Neural cell (in vitro differentiated cells): Measurements from ENCODE around the gene DEDD. TPM values are rescaled to one million over a fixed set of nuclear protein-coding genes. Genes with fewer than 3 reads are reported as not detected.

Experiments
- H2AFZ ChIP-seq: fragments of 200-600, 300-800 bp; sonication (generic), shearing (Covaris generic); 2 replicates; pipeline ENCODE4 v1.6.0; 2014; ENCODE audit warnings: low read depth, mild to moderate bottlenecking, antibody characterized with exemption, low read length, moderate library complexity
- H3F3A ChIP-seq: fragments of 200-600 bp; shearing (Covaris generic); 2 replicates; pipeline ENCODE4 v1.6.1; 2016; ENCODE audit warnings: mild to moderate bottlenecking, moderate library complexity, mixed read lengths, antibody characterized with exemption, low read length; ENCODE audit not compliant: insufficient read depth, poor library complexity, severe bottlenecking
- H3K27ac ChIP-seq: fragments of 200-600, 300-800 bp; sonication (generic), shearing (Covaris generic); 2 replicates; pipeline ENCODE4 v1.5.1; 2014; ENCODE audit warnings: mild to moderate bottlenecking, low read length, moderate library complexity
- H3K27me3 ChIP-seq: fragments of 300-800, 200-600 bp; sonication (generic), shearing (Covaris generic); 2 replicates; pipeline ENCODE4 v1.6.0; 2014; ENCODE audit warnings: mild to moderate bottlenecking, low read depth, low read length, moderate library complexity; ENCODE audit not compliant: insufficient read depth
- H3K36me3 ChIP-seq: fragments of 300-800, 200-600 bp; sonication (generic), shearing (Covaris generic); 2 replicates; pipeline ENCODE4 v1.5.1; 2014; ENCODE audit warnings: mild to moderate bottlenecking, antibody characterized with exemption, low read length, moderate library complexity; ENCODE audit not compliant: insufficient read depth
- H3K4me2 ChIP-seq: fragments of 300-800, 200-600 bp; sonication (generic), shearing (Covaris generic); 2 replicates; pipeline ENCODE4 v1.6.0; 2014; ENCODE audit warnings: mild to moderate bottlenecking, low read length
- H3K4me3 ChIP-seq: fragments of 300-800, 200-600 bp; sonication (generic), shearing (Covaris generic); 2 replicates; pipeline ENCODE4 v1.5.1; 2014; ENCODE audit warnings: mild to moderate bottlenecking, low read length, moderate library complexity
- H3K79me2 ChIP-seq: fragments of 200-600 bp; shearing (Covaris generic); replicated peaks from 2 replicates; pipeline ENCODE4 v1.6.0; 2014; ENCODE audit warnings: mild to moderate bottlenecking, low read length, moderate library complexity; ENCODE audit not compliant: insufficient read depth
- H3K9ac ChIP-seq: fragments of 300-800, 200-600 bp; sonication (generic), shearing (Covaris generic); 2 replicates; pipeline ENCODE4 v1.6.1; 2016; ENCODE audit warnings: mild to moderate bottlenecking, low read length, mixed read lengths
- H3K9me2 ChIP-seq: fragments of 200-600 bp; shearing (Covaris generic); 2 replicates; pipeline ENCODE4 v1.6.1; 2016; ENCODE audit warnings: mild to moderate bottlenecking, low read length, mixed read lengths; ENCODE audit not compliant: insufficient read depth
- H3K9me3 ChIP-seq: fragments of 200-600, 300-800 bp; sonication (generic), shearing (Covaris generic); 2 replicates; pipeline ENCODE4 v1.6.1; 2016; ENCODE audit warnings: mild to moderate bottlenecking, mixed run types, low read length, moderate library complexity, mixed read lengths
- H4K20me1 ChIP-seq: fragments of 200-600 bp; shearing (Covaris generic); 2 replicates; pipeline ENCODE4 v1.6.1; 2016; ENCODE audit warnings: mild to moderate bottlenecking, mixed run types; ENCODE audit not compliant: insufficient read depth
- EP300 ChIP-seq: fragments of 450-650 bp; conservative IDR thresholded peaks from 2 replicates; pipeline ENCODE4 v1.6.1; 2014; ENCODE audit warnings: antibody characterized with exemption, mild to moderate bottlenecking, moderate library complexity; ENCODE audit not compliant: poor library complexity, severe bottlenecking
- EZH2 ChIP-seq: fragments of 200-600, 300-800 bp; shearing (Covaris generic), sonication (generic); IDR thresholded peaks from 2 replicates; pipeline ENCODE4 v1.6.1; 2014; ENCODE audit warnings: antibody characterized with exemption, low read length, borderline replicate concordance, mild to moderate bottlenecking; ENCODE audit not compliant: insufficient read depth, poor library complexity, severe bottlenecking
- MXI1 ChIP-seq: fragments of 450-650 bp; conservative IDR thresholded peaks from 2 replicates; pipeline ENCODE4 v1.6.1; 2014; ENCODE audit warnings: antibody characterized with exemption, mild to moderate bottlenecking; ENCODE audit not compliant: poor library complexity, severe bottlenecking
- POLR2AphosphoS5 ChIP-seq: IDR thresholded peaks from 2 replicates; pipeline ENCODE4 v1.6.1; 2012
- RAD21 ChIP-seq: fragments of 450-650 bp; conservative IDR thresholded peaks from 2 replicates; pipeline ENCODE4 v1.6.1; 2014; ENCODE audit warnings: antibody characterized with exemption, mild to moderate bottlenecking, moderate library complexity
- SMC3 ChIP-seq: fragments of 450-650 bp; conservative IDR thresholded peaks from 2 replicates; pipeline ENCODE4 v1.6.1; 2014; ENCODE audit warnings: antibody characterized with exemption, mild to moderate bottlenecking, moderate library complexity; ENCODE audit not compliant: poor library complexity
- TAF1 ChIP-seq: IDR thresholded peaks from 2 replicates; pipeline ENCODE4 v1.6.1; 2012; ENCODE audit warnings: low read depth
- polyA plus RNA-seq: library from polyadenylated mRNA; depleted of rRNA; stranded (reverse); fragments of >200 nt; gene quantifications from 2 replicates; pipeline ENCODE4 v1.2.3, GENCODE V29; 2014
- TF ChIP-seq, protein P1 (sequence below): fragments of 450-650 bp; IDR thresholded peaks from 2 replicates; pipeline ENCODE4 v1.5.1; 2014; ENCODE audit warnings: antibody characterized with exemption, mild to moderate bottlenecking, moderate library complexity; ENCODE audit not compliant: poor library complexity, severe bottlenecking
- TF ChIP-seq, protein P2 (sequence below): IDR thresholded peaks from 2 replicates; pipeline ENCODE4 v1.6.1; 2012; ENCODE audit warnings: borderline replicate concordance

DEDD gene
- polyA plus RNA-seq, 1 donor from 2014 or later, result 29.6 TPM

DNA sequence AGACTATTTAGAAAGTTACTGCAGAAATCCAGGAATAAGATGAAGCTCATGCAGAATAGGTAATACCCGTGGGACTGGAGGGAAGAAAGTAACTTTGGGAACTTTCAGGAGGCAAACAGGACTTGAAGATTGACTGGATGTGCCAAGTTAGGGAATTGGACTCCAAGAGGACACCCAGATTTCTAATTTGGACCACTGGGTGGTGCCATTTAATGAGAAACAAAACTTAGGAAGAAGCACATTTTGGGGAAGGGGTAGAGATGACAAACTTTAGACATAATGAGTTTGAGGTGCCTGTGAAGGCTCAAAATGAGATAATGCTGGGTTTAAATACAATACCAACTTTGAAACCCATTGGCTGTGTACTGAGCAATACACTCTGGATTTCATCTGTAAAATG, 48.2 kb upstream of the DEDD start:
- H4K20me1 ChIP-seq, result no peaks in the 10 kb centered on the region
- no peak for TF ChIP-seq SMC3
- TF ChIP-seq, protein P1, sequence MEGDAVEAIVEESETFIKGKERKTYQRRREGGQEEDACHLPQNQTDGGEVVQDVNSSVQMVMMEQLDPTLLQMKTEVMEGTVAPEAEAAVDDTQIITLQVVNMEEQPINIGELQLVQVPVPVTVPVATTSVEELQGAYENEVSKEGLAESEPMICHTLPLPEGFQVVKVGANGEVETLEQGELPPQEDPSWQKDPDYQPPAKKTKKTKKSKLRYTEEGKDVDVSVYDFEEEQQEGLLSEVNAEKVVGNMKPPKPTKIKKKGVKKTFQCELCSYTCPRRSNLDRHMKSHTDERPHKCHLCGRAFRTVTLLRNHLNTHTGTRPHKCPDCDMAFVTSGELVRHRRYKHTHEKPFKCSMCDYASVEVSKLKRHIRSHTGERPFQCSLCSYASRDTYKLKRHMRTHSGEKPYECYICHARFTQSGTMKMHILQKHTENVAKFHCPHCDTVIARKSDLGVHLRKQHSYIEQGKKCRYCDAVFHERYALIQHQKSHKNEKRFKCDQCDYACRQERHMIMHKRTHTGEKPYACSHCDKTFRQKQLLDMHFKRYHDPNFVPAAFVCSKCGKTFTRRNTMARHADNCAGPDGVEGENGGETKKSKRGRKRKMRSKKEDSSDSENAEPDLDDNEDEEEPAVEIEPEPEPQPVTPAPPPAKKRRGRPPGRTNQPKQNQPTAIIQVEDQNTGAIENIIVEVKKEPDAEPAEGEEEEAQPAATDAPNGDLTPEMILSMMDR, result no peak
- TF ChIP-seq POLR2AphosphoS5, result no peak
- no peak for TF ChIP-seq TAF1
- no peak for TF ChIP-seq EZH2
- no peak for TF ChIP-seq EP300
- TF ChIP-seq MXI1, result no peak
- TF ChIP-seq, protein P2, sequence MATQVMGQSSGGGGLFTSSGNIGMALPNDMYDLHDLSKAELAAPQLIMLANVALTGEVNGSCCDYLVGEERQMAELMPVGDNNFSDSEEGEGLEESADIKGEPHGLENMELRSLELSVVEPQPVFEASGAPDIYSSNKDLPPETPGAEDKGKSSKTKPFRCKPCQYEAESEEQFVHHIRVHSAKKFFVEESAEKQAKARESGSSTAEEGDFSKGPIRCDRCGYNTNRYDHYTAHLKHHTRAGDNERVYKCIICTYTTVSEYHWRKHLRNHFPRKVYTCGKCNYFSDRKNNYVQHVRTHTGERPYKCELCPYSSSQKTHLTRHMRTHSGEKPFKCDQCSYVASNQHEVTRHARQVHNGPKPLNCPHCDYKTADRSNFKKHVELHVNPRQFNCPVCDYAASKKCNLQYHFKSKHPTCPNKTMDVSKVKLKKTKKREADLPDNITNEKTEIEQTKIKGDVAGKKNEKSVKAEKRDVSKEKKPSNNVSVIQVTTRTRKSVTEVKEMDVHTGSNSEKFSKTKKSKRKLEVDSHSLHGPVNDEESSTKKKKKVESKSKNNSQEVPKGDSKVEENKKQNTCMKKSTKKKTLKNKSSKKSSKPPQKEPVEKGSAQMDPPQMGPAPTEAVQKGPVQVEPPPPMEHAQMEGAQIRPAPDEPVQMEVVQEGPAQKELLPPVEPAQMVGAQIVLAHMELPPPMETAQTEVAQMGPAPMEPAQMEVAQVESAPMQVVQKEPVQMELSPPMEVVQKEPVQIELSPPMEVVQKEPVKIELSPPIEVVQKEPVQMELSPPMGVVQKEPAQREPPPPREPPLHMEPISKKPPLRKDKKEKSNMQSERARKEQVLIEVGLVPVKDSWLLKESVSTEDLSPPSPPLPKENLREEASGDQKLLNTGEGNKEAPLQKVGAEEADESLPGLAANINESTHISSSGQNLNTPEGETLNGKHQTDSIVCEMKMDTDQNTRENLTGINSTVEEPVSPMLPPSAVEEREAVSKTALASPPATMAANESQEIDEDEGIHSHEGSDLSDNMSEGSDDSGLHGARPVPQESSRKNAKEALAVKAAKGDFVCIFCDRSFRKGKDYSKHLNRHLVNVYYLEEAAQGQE, result no peak
- no peak for TF ChIP-seq RAD21
- H3K4me3 ChIP-seq, result no peak overlapping the region
- no peak overlapping the region for H3K9ac ChIP-seq
- no peaks in the 10 kb centered on the region for H3F3A ChIP-seq
- no peak overlapping the region for H3K27ac ChIP-seq
- H3K4me2 ChIP-seq, result no peak overlapping the region
- H2AFZ ChIP-seq, result no peak overlapping the region
- no peaks in the 10 kb centered on the region for H3K9me2 ChIP-seq
- H3K79me2 ChIP-seq, result peaks cover 6% of the 10 kb centered on the region
- no peaks in the 10 kb centered on the region for H3K9me3 ChIP-seq
- H3K27me3 ChIP-seq, result no peaks in the 10 kb centered on the region
- no peaks in the 10 kb centered on the region for H3K36me3 ChIP-seq

DNA sequence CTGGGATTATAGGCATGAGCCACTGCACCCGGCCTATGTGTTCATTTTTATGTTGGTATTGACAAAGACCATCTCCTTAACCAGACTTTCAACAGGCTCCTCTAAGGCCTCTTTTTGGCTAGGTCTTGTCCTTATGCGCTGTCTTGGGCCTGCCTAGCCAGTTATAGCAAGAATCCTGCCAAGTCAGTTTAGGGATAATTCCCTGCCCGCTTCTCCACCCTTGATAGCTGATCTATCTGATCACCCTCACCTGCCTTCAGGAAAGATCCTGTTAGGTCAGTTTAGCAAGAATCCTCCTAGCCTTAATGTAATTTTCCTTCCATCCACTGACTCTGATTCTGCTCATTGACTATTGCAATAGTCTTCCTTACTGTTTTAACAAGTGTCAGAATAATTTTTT, 47.2 kb upstream of the DEDD start:
- Histone ChIP-seq H3K9me3 (no peaks in the 10 kb centered on the region), H3K9me2 (no peaks in the 10 kb centered on the region), H3K27ac (no peak overlapping the region), H3K27me3 (no peaks in the 10 kb centered on the region), H3F3A (no peaks in the 10 kb centered on the region), H3K36me3 (no peaks in the 10 kb centered on the region), H4K20me1 (no peaks in the 10 kb centered on the region), H3K4me3 (no peak overlapping the region), H3K79me2 (peaks cover 6% of the 10 kb centered on the region), H3K4me2 (no peak overlapping the region), H2AFZ (no peak overlapping the region), H3K9ac (no peak overlapping the region)
- TF ChIP-seq RAD21 (no peak), EZH2 (no peak), TAF1 (no peak), POLR2AphosphoS5 (no peak), EP300 (no peak)
- TF ChIP-seq, protein P2, result no peak
